ENCODE measurements around the gene CLDN34.
A peak's percentile ranks its signal among the peaks of the same experiment; 100 is the strongest.

The CLDN34 gene

DNA sequence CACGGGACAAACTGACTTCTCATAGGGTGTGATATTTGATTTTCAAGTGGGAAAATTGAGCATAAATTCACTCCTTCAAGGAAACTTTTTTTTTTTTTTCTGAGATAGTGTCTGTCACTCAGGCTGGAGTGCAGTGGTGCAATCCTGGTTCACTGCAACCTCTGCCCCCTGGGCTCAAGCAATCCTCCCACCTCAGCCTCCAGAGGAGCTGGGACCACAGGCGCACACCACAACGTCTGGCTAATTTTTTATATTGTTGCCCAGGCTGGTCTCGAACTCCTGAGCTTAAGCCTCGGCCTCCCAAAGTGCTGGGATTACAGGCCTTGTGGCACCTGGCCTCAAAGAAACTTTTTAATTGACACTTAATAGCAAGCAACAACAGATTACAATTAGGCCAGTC is 13.8 kb downstream of the CLDN34 start:
- no peak for DNase-seq (ENCODE audit: low spot score)

DNA sequence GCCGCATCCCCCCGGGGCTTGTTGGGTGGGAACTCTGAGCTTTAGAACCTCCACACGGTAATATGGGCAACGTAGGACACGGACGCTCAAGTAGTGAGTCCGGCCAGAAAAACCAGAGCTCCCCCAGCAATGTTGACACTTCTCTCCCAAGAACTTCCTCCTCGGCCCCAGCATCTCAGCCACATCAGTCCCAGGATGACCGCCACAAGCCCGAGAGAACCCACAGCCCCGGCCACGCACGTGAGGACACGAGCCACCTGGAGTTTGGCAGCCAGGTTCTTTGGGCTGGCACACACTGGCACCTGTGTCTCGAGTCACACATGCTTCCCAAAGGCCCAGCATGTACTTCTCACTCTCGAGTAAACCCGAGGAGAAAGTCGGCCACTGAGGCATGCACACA is 16.3 kb downstream of the CLDN34 start:
- no peak for DNase-seq (ENCODE audit: low spot score)

DNA sequence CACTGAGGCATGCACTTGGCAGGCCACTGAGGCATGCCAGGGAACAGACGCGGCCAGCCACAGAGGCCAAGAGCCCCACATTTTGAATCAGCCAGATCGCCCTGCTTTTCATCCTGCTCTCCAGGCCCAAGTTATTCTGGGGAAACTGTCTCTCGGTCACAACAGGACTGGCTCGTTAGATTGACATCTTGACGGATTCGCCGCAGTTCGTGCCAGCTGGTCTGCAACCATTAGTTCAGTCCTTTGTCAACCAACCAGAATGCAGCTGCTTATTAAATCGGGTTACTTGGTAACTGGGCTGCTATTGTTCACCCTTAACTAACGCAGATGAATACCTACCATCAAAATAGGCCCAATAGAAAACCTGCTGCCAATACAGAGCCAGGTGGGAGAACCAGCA is 16.7 kb downstream of the CLDN34 start:
- no peak for DNase-seq (ENCODE audit: low spot score)

DNA sequence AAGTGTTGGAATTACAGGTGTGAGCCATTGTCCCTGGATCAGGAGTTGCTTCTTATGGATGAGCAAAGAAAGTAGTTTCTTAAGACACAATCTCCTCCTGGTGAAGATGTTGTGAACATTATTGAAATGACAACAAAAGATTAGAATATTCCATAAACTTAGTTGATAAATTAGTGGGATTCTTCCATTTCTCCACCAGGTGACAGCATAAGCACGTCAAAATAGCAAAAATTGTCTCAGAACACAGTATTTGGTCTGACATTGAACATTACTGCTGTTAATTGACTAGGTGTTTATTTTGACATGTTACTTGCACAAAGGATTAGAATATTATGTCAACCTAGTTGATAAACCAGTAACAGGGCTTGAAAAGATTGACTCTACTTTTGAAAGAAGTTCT is 21.6 kb downstream of the CLDN34 start:
- DNase-seq (ENCODE audit: low spot score): peak; percentile 17

DNA sequence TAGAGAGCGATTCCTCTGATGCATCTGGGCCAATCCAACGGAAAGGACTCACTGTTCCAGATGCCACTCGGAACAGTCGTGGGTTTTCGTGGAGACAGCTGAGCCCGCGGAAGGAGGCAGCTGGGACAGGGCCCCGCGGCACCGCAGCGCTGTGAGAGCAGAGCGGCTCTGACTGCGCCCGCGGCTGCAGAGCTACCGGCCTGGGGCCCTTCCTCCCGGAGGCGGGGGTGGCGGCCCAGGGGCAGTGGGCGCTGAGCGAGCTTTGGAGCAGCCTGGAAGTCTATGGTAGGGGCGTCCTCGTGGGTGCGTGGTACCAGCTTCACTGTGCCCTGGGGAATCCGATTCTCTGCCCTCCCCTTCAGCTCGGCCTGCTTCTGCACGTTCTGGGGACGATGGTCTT is 24.9 kb downstream of the CLDN34 start:
- no peak for DNase-seq (ENCODE audit: low spot score)

DNA sequence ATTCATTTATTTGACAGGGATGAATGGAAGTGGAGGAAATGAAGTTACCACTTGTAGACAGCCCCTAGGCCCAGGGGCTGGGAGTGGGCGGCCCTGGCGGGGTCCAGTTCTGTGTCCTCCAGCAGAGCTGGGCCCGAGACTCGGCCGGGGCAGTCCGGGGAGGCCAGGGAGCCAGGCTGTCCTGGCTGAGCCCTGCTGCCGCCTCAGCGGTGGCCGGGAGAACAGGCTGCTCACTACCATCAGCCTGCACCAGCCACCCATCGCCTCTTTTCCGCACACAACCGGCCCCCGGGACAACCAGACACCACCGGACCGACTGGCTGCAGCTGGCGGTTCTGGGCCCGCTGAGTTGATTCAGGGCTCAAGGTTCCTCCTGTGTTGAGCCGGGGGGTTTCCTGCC is 25.6 kb downstream of the CLDN34 start:
- no peak for DNase-seq (ENCODE audit: low spot score)

DNA sequence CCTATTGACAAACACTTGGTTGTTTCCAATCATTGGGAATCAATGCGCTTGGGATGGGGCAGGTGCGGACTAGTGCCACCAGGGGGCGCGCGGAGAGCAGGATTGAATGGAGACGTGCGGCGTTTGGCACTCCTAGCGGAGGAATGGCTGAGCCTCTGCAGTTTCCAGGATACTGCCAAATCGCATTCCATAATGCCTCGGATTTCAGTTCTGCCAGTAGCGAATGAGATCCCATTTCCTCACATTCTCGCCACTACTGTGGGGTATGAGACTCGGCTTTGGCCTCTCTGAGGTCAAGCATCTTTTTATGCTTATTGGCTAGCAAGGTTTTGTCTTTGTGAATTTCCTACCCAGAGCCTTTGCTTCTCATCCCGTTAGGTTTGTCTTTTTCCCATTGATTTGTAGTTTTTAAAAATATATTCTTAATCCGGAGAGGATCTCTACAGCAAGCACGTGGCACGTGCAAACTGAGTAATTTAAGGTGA is 28.7 kb downstream of the CLDN34 start:
- DNase-seq (ENCODE audit: low spot score): peak; percentile 72

DNA sequence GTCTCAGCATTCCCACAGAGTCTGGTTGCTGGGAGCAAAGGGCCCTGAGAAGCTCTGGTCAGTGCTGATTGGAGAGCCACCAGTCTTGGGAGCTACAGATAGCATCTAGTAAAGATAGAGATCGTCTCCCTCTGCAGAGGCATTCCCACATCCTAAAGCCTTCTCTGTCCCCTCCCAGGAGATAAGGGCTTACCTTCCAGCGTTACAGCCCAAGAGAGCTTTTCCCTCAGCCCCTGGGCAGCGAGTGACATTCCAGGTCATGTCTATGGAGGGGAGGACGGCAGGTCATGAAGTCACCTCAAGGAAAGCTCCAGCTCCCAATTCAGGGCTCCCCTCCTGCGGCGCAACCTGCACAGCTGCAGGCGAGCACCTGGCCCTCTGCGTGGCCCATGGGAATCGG is 29.9 kb downstream of the CLDN34 start:
- DNase-seq (ENCODE audit: low spot score): no peak

DNA sequence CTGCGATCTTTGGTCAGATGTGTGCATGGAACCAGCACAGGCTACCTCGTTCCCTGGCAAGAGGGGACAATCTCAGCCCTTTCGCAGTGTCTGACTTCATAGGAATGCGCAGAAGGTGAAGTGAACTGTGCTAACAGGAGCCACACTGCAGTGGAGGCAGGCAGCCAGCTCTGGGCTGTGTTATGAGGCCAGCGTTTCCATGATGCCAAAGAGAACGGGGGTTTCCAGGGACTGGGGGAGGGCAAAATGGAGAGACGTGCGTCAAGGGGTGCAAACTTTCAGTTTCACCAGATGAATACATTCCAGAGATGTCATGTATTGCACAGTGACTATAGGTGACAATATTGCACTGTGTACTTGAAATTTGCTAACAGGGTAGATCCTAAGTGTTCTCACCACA is 30.4 kb downstream of the CLDN34 start:
- no peak for DNase-seq (ENCODE audit: low spot score)

DNA sequence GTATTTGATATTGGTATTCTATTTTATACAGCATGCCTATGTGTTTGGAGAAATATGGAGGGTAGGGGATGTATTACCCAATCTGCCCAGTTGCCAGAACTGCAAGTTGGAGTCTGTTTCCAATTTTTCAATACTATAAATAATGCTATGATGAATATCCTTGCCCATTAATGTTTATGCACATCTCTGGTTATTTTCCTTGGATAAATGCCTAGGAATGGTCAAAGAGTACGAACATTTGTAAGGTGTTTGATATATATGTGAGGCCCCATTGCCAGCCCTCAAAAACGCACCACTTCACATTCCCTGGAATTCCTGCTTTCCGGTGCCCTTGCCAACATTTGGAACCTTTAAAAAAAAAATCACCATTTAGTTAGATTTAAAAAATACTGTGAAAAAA is 34.3 kb downstream of the CLDN34 start:
- no peak for DNase-seq (ENCODE audit: low spot score)

DNA sequence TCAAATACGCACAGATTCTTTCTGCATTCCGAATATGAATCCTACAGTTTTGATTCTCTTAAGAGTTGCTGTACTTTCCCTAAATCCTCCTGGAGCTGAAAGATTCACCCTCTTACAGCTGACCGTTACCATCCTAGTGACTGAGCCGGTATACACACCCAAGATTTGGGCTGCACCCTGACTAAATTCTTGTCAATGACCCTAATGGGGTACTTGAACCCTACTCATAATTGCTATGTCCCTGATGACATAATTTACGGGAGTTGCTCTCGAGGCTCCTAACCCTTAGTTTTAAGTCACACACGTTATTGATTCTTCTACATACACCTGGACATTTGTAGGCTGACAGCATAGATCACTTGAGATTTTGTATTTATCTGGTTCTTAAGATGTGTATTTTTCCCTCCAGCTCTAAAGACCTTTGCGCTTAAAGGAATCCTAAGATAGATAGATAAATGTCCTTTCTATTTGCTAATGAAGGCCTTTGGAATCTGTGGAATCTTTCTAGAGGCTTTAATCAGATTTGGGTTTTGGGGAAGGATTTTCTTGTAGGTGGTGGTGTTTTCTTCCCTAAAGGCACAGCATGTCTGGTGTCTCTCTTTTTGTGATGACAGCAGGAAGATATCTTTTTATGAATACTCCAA is 37.8 kb downstream of the CLDN34 start:
- no peak for DNase-seq (ENCODE audit: low spot score)

DNA sequence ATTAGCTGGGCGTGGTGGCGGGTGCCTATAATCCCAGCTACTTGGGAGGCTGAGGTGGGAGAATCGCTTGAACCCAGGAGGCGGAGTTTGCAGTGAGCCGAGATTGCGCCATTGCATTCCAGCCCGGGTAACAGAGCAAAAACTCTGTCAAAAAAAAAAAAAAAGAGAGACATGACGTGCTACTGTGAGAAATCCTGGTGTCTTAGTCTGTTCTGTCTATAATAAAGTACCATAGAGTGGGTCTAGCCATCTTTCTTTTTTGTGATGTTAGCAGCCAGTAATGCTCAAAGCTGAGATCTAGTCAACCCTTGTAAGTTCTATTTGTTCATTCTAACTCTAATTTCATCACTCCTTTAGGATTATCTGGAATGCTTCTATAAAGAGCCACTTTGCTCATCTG is 38.9 kb downstream of the CLDN34 start:
- DNase-seq (ENCODE audit: low spot score): no peak

DNA sequence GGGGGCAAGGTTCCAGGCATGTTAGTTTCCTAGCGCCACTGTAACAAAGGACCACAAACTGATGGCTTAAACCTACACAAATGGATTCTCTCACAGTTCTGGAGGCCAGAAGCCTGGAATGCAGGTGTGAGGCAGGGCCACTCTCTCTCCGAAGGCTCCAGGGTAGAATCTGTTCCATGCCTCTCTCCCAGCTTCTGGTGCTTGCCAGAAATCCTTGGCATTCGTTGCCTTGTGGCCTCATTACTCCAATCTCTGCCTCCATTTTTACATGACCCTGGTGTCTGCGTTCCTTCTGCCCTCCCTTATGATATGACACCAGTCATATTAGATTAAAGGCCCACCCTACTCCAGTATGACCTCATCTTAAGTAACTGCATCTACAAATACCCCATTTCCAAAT is 39.6 kb downstream of the CLDN34 start:
- no peak for DNase-seq (ENCODE audit: low spot score)

DNA sequence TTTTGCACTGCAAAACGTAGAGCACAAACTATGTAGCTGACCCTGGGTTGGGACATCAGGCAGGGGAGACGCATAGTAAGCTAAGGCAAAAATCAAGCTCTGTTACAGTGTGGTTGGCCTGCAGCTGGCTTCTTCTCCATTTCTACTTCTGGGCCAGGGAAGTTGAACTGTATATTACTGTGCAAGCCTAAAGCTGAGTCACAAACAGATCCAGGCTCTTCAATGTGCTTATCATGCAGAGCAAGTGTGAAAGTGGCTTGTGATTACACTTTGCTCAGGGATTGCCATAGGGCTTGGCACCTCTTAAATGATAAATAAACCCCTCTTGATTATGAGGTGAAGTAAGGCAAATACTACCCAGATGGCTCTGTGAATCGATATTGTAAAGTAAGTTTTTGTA is 40.5 kb downstream of the CLDN34 start:
- DNase-seq (ENCODE audit: low spot score): no peak

DNA sequence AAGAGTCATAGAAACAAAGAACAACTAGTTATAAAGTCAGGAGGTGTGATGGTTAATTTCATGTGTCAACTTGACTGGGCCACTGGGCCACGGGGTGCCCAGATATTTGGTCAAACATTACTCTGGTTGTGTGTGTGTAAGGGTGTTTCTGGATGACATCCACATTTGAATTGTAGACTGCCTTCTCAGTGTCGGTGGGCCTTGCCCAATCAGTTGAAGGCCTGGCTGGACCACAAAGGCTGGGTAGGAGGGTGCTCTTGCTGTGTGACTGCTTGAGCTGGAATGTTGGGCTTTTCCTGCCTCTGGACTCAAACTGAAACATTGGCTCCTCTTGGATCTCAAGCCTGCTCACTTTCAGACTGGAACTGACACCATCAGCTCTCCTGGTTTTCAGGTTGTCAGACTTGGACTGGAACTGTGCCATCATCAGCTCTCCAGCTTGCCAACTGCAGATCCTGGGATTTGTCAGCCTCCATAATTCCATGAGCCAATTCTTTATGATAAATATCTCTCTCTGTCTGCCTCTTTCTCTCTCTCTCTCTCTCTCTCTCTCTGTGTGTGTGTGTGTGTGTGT is 41.4 kb downstream of the CLDN34 start:
- DNase-seq (ENCODE audit: low spot score): no peak

DNA sequence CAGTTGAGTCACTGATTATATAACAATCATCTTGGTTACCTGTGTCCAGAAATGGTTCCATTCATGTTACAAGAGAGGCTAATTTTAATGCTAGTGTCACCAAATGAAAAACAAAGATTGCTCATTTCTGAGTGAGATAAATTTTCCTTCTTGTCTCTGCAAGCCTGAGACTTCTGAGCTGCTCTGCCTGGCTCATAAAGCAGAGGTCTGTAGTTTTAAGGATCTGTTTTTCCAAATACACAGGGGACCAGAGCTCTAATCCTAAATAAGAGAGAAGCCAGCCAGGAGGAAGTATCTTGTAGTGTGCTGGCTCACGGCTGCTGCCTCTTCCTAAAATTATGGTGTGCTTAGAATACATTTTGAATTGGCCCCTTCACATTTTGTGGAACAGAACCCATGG is 42.6 kb downstream of the CLDN34 start:
- DNase-seq (ENCODE audit: low spot score): no peak

DNA sequence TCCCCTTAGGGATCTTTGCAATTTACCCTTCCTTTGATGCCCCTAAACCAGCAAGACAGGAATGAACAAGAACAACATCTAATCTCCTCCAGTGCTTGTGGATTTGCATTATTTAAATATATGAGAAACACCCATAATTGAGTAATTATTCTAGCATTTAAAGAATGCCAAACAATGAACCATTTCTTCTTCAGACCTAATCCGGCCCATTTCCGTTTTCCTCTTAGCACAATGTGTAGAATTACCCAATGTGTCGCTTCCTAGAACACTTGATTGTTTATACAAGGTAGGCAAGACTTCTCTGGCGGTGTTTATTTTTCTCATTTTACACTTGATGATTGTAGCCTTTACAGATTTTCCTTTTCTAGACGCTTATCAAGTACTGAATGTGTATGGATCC is 43.5 kb downstream of the CLDN34 start:
- DNase-seq (ENCODE audit: low spot score): no peak

DNA sequence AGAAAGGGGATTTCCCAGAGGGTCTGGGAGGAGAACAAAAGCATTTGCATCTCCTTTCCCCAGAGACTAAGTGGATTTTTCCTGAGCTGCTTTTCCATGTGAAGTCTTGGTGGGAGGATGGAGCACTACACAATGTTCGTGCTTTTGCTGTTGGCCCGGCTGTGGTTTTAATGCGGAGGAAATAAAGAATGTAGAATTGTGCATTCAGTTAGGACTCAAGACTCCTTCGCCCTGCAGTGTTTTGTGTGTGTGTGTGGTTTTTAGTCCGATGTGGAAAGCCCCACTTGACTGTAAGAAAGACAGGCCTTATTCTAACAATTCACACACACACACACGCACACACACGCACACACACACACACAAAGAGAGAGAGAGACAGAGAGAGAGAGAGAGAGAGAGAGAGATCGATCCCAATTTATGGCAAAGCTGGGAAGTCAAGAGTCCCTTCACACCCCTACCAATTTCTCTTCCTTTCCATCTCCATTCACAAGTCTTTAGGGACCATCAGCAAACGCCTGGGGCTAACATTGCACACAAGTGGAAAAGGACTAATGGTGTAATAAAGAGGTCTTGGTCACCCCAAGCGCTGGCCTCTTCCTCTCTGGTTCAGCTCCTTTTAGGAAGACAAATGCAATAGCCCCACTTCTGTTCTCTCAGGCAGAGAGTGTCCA is 44.2 kb downstream of the CLDN34 start:
- no peak for DNase-seq (ENCODE audit: low spot score)

DNA sequence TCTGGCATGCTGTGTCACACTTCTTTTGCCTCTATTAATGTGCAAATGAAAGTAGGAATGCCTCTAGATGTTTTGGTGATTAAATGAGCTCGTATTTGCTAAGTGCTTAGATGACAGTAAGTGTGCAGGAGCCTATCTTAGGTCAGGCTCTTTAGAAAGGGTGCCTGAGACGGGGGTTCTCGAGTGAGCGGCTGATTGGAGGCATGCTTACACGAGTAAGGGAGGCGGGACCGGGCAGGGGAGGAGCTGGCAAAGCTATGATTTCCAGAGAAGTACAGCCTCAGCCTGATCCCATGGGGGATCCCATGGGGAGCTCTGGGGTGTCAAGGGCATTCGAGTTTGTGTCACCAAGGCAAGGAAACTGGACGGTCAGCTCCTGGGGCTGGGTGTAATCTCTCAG is 44.8 kb downstream of the CLDN34 start:
- no peak for DNase-seq (ENCODE audit: low spot score)

DNA sequence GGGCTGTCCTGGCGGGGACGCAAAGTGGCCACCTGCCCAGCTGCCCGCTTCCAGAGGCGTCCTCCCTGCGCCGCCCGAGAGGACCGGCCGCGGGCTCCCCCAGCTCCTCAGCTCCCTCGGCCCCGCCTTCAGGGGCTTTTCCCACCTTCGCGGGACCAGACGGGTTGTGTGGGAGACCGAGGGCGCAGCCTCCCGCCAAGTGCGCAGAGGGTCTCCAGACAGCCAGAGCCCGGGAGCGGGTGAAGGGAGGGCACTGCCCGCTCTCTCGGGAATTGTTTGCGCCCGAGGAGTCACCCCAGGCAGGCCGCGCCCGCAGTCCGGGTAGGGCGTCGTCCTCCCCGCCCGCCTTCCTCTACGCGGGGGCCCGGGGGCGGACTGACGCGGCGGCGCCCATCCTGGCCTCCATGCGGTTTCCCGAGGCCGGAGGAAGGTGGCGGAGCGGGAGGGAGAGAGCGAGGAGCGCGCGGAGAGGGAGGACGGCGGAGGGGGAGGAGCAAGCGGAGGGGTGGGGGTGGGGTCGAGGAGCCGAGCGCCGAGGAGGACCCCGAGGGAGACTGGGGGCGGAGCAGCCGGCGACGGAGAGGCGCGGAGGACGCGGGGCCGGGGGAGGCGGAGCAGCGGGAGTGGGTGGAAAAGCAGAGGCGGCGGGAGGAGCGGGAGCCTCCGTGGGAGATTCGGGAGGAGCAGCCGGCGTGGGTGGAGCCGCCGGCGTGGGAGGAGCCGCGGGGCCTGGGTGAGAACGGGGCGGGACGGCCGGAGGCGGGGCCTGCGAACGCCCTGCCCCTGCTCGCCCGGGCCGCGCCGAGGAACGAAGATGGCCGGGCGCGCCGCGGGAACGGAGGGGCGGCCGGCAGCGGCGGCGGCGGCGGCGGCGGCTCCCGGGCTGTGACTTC is 47.5 kb downstream of the CLDN34 start:
- peak; percentile 77 for DNase-seq (ENCODE audit: low spot score)

DNA sequence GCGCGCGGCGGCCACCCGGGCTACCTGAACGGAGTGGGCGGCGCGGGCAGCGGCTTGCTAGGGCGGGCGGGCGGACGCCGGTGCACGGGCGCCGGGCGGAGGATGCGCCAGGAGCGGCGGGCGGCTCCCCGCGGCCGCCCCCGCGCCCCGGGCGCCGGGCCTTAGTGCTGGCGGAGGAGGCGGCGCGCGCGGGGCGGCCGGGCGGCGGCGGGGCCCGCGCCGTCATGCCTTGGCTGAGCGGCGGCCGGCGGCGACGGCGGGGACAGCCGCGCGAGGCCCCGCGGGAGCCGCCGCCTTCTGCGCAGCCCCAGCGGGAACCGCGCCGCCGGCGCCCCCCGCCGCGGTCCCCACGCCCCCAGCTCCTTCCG is 48.2 kb downstream of the CLDN34 start:
- DNase-seq (ENCODE audit: low spot score): no peak

DNA sequence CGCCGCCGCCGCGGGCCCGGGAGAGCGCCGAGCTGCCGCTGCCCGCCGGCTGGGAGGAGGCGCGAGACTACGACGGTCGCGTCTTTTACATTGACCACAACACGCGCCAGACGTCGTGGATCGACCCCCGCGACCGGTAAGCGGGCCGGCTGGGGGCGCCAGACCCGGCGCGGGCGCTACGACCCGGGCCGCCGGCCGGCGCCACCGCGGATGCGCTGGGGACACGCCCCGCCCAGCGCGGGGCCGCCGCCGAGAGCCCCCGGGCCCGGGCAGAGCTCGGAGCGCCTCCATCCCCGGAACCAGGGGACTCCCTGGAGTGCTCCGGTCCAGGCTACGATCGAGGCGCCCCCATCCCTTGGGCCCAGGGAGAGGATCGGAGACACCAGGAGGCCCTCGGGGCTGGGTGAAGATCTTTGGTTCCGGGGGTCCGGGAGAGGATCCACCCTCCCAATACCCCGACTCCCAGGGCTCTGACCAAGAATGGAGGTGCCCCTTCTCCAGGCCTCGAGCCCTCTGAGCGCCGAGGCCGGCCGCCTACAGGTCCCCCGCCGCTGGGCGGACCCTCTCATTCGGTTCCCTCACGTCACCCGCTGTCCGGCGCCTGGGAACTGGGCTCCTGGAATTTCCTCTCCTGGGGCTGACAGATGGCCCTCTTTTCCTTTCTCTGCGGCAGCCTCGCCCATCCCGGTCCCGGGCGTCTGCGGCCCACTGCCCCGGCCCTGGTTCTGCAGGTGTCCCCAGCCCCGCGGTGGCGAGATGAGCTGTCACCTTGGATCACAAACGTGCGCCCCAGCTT is 48.8 kb downstream of the CLDN34 start:
- no peak for DNase-seq (ENCODE audit: low spot score)

All from SW480 (cell line).